CD4-positive, alpha-beta T cell treated with Interleukin-17A for 4 hours (primary cell): ENCODE results near the gene ITFG2.
"Not testable (repeated sequence)": the region's sequence is repeated elsewhere in the genome, so short reads cannot be mapped to it uniquely, and the experiment has no call there.

Experiments used
- DNase-seq: peaks from one replicate; pipeline ENCODE4 v3.0.0-alpha.2; 2020; ENCODE audit warnings: mixed read lengths

ITFG2 gene

GRCh38 chr12:2812290-2813213 lies at the start of gene ITFG2:
TSS of gene ITFG2 (plus strand) at chr12:2812668. CDS start at chr12:2812761, 93 bp downstream.
- peak; percentile 98 for DNase-seq

GRCh38 chr12:2764398-2764797 lies 48.1 kb upstream of the ITFG2 start:
- no peak for DNase-seq

GRCh38 chr12:2765052-2765451 lies 47.4 kb upstream of the ITFG2 start:
- DNase-seq = no peak

- DNase-seq = no peak
These were observed 46.9 kb upstream of the ITFG2 start for GRCh38 chr12:2765608-2766007.

GRCh38 chr12:2768224-2768961 lies 44.1 kb upstream of the ITFG2 start:
- DNase-seq = no peak

- no peak for DNase-seq
These were observed 42.5 kb upstream of the ITFG2 start for GRCh38 chr12:2769866-2770533.

GRCh38 chr12:2770544-2770943 lies 41.9 kb upstream of the ITFG2 start:
- not testable (repeated sequence) for DNase-seq

GRCh38 chr12:2772370-2772769 lies 40.1 kb upstream of the ITFG2 start:
- no peak for DNase-seq

GRCh38 chr12:2773199-2773875 lies 39.1 kb upstream of the ITFG2 start:
- DNase-seq = no peak

GRCh38 chr12:2775431-2775830 lies 37.0 kb upstream of the ITFG2 start:
- DNase-seq = no peak

GRCh38 chr12:2776129-2776806 lies 36.2 kb upstream of the ITFG2 start:
- no peak for DNase-seq

GRCh38 chr12:2779281-2779680 lies 33.2 kb upstream of the ITFG2 start:
- DNase-seq = no peak

- peak; percentile 65 for DNase-seq
These were observed 28.4 kb upstream of the ITFG2 start for GRCh38 chr12:2783936-2784600.

GRCh38 chr12:2785017-2785416 lies 27.5 kb upstream of the ITFG2 start:
- no peak for DNase-seq

- DNase-seq = no peak
These were observed 21.4 kb upstream of the ITFG2 start for GRCh38 chr12:2791089-2791488.

GRCh38 chr12:2792671-2793500 lies 19.6 kb upstream of the ITFG2 start:
- no peak for DNase-seq

GRCh38 chr12:2793561-2793960 lies 18.9 kb upstream of the ITFG2 start:
- no peak for DNase-seq

GRCh38 chr12:2794191-2794735 lies 18.2 kb upstream of the ITFG2 start:
- peak; percentile 45 for DNase-seq

- DNase-seq = peak; percentile 93
These were observed 17.7 kb upstream of the ITFG2 start, which contains the start of gene FKBP4 for GRCh38 chr12:2794736-2795289. TSS of gene FKBP4 (plus strand) at chr12:2794970. CDS start at chr12:2795140, 170 bp downstream.
